Stimulated activated CD8-positive, alpha-beta memory T cell treated with anti-CD3 and anti-CD28 coated beads, Interleukin-15, amount 100 ng/mL, for 24 hours (primary cell): ENCODE data around the gene ADCY4.

Experiments used
- DNase-seq: peaks from one replicate; pipeline ENCODE4 v3.0.0-alpha.2; 2020; ENCODE audit warnings: low read depth

ADCY4 gene

DNA sequence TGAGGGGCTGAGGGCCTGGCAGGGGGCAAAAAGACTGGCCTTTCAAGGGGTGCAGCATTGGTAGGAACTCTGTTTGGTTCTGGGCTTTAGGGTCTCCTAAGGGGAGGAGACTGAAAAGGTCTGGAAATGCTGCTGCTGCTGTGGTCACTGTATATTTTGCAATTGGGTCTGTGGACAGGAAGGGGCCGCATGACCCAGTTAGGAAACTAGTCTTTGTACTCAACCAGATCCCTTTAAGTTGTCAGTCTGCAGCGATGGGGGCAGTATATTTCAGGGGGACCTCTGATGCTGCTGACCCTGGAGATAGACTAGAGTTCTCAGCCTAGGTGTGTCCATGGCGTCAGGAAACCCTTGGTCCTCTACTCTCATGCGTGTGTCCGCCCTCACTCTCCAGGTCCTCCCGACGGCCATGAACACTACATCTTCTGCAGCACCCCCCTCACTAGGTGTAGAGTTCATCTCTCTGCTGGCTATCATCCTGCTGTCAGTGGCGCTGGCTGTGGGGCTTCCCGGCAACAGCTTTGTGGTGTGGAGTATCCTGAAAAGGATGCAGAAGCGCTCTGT is 19.5 kb downstream of the ADCY4 start:
- DNase-seq: no peak

DNA sequence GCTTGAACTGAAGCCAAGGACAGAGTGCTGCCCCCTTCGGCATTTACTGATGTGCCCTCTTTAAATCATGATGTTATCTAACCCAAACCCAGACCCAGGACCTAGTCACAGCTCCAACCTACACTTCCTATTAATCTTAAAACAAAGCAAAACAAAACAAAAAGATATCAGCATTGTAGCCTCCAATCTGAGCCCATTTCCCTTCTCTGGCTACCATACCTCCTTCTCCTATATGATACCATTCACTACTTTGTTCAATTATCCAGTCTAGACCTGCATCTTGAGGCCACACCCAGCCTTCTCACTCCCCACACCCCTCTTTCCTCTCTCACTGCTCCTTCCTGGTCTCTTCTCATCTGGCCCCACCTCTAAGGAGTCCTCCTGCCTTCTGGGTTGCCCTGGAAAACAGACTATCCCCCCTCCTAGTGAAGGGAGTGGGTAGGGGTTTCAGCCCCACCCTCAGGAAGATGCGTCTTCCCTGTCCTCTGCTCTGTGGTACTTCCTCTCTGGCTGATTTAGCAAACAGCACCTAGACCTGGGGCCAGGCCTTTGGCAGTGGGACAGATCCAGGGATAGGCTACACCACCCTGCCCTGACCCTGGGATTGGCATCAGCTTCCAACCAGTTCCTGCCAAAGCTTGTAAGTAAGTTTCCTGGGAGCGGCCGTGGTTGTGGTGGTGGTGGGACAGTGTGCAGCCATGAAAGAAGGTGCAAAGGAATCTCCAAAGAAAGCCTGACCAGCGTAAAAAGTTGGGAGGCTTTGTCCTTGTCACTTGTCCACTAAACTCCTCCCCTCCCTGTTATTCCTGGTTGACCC is 20.3 kb downstream of the ADCY4 start:
- DNase-seq: no peak

DNA sequence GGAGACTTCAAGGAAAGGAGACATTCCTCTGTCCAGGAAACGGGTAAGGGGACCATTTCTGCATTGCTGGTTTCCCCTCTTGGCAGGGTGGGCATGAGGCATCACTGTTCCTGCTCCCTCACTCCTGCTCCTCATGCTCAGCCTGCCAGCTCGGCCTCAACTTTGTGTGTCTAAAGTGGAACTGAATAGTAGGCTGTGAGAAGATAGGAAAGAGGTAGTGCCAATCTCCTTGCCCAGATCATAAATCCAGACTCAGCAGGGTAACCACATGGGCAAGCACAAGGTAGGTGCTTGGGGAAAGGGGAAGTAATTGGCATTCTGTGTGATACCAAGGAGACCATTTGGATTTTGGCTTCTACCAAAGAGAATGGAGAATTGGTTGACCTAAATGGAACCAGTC is 21.0 kb downstream of the ADCY4 start:
- no peak for DNase-seq

DNA sequence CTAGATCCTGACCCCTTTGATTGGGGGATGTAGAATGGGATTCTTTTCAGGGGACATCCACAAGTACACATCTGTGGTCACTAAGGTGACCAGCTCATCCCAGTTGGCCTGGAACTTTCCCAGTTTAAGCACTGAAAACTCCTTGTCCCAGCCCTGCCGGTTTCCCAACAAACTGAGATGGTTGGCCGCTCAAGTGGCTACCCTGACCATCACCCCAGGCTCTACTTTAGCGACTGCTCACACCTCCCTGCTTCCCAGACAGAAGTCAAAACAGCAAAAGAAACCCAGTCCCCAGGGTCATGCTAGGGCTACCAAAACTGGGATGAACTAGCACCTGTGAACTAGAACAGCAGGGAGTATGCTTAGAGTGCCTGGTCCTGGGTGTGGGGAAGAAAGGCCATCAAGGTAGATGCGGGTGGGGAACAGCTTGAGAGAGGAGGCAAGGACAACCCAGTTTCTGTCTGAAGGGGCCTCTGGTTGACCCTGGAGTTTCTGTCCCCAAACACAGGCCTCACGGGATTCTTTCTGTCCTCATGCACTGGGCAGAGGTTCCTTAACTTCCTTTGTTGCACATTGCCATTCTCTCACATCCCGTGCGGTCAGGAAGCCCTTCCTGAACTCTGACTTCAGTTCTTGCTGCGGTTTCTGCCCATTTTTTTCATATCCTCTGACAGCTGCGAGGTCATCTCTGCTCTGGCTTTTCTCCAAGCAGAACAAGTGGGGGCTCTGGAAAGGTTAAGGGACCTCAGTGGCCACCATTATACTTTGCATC is 21.9 kb downstream of the ADCY4 start:
- DNase-seq: no peak

DNA sequence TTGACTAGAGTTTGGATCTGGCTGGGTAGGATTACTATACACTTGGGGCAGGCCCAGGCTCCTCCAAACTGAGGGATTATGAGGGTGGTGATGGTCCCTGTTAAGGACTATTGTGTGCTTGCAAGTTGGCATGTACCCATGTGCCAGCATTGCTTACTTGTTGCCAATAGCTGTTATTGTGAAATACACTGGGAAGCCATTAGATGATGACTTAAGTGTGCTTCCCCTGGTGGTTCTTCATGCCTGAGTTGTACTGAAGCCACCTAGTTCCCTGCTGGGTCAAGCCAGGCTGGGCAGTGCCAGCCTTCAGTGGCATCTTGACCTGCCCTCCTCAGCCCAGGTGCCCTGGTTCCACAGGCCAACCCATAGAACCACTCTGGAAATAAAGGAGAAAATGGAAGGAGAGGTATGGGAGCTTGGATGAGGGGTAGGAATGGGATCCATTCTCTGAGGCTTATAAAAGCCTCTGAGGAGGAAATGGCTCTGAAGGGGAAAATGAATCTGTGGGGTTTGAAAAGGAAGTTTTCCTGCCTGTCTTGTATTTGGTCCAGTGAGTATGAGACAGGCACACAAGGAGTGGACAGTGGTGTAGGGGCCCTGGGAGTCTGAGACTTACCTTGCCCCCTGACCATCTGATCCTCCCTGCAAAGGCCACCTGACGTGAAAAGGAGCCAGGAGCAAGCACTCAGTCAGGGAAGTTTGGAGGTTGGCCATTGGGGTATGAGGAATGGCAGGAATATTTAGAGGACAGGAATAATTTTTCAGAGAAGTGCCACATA is 22.8 kb downstream of the ADCY4 start:
- no peak for DNase-seq

DNA sequence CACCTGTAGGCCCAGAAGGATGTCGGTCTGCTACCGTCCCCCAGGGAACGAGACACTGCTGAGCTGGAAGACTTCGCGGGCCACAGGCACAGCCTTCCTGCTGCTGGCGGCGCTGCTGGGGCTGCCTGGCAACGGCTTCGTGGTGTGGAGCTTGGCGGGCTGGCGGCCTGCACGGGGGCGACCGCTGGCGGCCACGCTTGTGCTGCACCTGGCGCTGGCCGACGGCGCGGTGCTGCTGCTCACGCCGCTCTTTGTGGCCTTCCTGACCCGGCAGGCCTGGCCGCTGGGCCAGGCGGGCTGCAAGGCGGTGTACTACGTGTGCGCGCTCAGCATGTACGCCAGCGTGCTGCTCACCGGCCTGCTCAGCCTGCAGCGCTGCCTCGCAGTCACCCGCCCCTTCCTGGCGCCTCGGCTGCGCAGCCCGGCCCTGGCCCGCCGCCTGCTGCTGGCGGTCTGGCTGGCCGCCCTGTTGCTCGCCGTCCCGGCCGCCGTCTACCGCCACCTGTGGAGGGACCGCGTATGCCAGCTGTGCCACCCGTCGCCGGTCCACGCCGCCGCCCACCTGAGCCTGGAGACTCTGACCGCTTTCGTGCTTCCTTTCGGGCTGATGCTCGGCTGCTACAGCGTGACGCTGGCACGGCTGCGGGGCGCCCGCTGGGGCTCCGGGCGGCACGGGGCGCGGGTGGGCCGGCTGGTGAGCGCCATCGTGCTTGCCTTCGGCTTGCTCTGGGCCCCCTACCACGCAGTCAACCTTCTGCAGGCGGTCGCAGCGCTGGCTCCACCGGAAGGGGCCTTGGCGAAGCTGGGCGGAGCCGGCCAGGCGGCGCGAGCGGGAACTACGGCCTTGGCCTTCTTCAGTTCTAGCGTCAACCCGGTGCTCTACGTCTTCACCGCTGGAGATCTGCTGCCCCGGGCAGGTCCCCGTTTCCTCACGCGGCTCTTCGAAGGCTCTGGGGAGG is 23.9 kb downstream of the ADCY4 start, which contains the start of gene LTB4R:
Gene LTB4R, plus strand, starts transcription at position 857 of the 959 bp plus-strand sequence. CDS start 4,150 bp downstream, outside the sequence.
- DNase-seq: no peak

DNA sequence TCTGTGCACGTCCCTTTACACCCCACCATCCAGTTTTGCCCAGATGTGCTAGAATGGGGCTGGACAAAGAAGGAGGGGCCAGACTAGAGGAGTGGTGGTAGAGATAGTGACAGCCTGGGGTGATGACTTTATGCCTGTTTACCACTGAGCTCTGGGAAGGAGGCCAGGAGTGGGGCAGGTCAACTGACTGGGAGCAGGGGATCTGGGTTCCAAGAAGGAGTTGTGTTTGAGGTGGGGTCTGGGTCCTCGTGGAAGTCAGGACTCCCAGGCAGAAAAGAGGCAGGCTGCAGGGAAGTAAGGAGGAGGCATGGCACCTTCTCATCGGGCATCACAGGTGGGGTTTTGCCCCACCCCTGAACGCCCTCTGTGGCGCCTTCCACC is 24.6 kb downstream of the ADCY4 start:
- no peak for DNase-seq

DNA sequence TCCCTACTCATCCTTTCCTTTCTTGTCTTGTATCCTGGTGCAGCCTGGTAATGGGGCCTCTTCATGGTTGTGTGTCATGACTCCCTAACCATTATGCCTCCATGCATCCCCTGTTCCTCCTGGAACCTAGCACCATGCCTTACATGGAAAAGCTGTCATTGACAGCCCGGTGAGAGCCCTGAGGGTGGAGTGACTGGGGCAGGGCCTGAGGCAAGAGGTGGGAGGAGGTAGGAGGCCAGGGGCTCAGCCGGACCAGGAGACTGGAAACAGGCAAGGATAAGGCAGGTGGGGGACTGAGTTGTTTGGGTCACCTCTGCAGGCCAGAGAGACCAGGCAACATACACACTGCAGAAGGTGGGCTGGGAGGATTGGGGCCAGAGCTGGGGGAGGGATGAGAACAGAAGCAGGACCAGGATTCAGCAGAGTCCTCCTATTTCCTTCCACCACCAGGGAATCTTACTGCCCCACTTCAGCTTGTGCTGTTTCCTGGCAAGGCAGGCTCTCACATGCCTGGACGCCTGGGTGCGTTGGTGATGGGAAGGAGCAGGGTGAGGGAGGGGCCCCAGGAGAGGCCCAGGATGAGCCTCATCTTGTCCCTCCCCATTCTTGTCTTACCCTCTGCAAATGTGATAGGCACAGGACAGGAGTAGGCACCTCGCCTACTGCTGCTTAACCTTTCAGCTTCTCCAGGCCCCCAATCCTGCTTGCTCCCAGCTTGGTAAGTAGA is 25.2 kb downstream of the ADCY4 start, which contains the start of gene LTB4R2:
Gene LTB4R2, plus strand, starts transcription at position 603 of the 727 bp plus-strand sequence. CDS start 525 bp downstream, outside the sequence.
- no peak for DNase-seq

DNA sequence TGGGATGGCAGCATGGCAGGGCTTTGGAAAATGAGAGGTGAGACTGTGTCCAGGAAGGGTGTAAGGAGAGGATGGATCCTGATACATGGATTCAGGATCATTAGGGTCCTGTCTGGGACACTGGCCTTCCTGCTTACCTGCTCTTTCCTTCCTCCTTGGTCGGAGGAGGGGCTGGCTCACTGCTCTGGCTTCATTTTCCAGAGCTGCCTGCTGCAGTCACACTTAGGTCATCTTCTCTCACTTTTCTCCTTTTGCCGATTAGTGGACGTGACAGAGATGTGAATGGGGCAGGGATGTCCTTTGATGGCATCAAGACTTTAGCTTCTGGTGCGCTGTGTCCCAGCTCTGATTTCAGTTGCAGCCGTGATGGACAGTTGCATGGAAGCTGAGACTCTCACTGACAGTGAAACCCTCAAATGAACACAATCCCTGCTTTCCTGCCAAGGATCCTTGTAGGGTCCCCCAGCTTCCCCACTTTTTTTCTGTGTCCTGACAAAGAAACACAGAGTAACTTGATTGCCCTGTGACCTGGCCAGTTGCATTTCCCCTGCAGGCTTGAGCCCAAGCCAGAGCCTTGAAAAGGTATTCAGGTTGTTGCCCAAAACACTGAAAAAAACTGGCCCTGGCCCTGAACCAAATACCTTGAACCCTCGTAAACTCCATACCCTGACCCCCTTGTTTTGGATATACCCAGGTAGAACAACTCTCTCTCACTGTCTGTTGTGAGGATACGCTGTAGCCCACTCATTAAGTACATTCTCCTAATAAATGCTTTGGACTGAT is 26.3 kb downstream of the ADCY4 start:
- no peak for DNase-seq

DNA sequence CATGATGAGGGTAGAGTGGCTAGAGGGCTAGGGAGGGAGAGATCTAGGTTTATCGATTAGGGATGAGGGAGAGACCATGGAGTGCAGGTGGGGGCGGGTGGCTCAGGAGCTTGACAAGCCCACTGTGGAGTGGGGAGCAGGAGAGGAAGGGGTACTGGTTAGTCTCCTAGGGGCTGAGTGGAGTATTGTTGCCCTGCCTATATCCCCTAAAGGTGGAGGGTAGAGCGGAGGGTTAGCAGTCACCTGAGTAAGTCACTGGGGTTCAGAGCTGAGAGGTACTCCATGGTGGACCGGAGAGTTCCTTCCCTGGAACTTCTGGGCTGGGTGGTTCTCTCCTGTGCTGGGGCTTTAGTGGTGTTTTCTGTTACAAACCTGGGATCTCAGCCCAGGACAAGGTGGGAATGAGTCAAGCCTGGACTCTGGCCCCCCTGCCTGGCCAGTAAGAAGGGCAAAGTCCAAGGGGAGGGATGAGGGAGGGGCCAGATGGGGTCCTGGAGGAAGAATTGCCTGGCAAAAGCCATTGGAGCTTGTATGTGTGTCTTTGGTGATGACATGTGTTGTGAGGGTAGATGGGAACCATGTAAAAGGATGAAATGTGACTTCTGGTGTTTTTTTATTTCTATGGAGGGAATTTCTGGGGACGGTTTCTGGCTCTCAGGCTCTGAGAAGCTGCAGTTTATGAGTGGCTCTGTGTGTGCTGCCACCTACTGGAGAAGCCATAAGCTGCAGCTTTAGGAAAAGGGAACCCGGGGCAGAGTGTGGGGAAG is 27.1 kb downstream of the ADCY4 start, which contains the start of gene CIDEB:
Gene CIDEB, minus strand, starts transcription at position 403 of the 767 bp plus-strand sequence. Its CDS starts 119 bp downstream, at position 284.
- no peak for DNase-seq

DNA sequence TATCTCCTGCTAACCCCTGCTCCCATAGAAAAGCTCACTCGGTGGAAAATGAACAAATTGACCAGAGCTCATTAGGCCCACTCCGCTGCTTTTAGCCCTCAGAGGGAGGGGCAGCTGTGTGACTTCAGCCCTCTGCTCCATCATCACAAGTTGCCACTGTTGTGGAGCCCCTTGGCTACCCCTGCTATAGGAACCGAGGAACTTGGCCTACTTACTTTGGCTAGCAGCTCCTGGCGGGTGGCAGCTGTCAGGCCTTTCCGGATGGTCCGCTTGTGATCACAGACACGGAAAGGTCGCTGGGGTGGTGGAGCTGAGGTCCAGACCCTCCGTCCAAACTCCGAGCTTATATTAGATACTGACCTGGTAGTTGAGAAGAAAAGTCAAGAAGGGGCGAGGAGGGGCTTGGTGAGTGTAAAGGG is 27.7 kb downstream of the ADCY4 start:
- DNase-seq: no peak

DNA sequence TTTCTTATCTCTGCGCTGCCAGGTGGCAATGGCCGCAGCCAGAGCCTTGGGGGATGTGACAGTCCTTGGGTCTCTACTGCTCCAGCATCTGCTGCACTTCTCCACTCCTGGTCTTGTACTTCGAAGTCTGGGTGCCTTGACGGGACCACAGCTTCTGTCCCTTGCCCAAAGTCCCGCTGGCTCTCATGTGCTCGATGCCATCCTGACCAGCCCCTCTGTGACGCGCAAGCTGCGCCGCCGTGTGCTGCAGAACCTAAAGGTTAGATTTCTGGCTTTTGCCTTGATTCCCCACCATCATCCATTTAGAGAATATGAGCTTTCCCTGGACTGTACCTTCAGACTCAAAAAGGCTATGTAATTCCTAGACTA is 30.9 kb downstream of the ADCY4 start:
- no peak for DNase-seq

DNA sequence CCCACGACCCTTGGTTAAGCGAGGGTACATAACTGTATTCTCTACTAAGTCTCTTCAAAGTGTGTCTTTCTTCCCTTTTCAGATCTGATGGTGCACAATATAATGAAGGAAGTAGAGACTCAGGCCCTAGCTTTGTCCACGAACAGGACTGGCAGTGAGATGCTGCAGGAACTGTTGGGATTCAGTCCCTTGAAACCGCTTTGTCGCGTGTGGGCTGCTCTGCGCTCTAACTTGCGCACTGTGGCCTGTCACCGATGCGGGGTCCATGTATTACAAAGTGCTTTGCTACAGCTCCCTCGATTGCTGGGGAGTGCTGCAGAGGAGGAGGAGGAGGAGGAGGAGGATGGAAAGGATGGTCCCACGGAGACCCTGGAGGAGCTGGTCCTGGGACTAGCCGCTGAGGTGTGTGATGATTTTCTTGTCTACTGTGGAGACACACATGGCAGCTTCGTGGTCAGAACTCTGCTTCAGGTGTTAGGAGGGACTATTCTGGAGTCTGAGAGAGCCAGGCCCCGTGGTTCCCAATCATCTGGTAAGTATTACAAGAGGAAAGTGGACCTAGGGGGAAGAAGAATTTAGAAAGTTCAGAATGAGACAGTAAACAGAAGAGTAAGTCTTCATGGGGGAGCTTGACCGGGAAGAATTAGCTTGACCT is 34.4 kb downstream of the ADCY4 start:
- DNase-seq: no peak

DNA sequence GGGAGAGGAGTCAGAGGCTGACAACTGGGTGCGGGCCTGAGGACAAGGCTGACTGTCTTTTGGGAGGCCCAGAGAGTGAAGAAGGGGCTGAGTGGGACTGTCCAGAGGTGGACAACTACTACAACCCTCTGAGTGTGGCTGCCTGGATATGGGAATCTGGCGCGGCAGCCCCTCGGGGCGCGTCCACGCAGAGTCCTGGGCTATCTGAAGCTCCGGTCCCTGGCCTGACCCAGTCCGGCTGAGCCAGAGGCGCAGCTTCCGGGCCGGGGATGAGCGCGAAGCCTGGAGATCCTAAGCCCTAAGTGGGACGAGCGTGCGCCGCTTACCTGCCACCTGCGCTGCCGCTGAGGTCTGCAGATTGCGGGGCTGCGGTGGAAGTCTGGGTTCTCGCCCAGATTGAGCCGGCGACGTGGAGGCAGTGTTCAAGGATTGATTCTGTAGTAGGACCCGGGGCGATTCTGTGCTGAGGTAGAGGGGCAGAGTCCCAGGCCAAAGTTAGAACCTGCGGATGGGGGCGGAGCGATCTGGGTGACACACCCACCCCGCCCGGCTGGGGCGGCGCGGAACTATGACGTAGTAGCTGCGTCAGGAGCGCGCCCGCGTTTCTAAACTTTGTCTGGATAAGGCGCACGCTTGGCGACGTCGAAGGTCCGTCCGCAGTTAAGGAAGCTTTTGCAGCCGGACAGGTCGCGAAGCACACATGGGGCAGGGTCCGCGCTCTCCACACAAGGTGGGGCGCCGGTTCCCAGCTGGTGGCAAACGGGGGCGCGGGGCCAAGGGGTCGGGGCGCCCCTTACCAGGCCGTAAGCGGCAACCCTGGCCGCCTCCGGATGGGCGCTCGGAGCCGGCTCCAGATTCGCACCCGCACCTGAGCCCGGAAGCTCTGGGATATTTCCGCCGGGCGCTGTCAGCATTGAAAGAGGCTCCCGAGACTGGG is 35.3 kb downstream of the ADCY4 start, which contains the start of the genes DHRS1 and NOP9:
Gene DHRS1, minus strand, starts transcription at position 526 of the 937 bp plus-strand sequence. CDS start 674 bp downstream, outside the sequence.
Gene NOP9, plus strand, starts transcription at position 596 of the 937 bp plus-strand sequence. Its CDS starts 105 bp downstream, at position 701.
- peak; percentile 97 for DNase-seq

DNA sequence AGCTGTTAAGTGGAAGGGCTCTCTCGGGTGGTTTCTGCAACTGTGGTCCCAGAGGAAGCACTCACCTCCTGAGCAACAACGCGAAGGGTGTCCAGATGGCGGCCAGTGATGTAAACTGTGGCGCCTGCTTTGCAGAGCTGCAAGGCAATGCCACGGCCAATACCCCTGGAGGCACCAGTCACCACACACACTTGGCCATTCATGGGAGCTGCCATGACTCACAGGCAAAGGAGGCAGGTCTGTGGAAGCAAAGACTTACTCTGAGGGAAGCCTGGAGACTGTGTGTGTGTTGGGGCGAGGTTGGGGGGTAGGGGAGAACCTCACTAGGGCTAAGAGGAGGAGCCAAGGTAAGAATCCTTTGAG is 36.0 kb downstream of the ADCY4 start:
- no peak for DNase-seq

DNA sequence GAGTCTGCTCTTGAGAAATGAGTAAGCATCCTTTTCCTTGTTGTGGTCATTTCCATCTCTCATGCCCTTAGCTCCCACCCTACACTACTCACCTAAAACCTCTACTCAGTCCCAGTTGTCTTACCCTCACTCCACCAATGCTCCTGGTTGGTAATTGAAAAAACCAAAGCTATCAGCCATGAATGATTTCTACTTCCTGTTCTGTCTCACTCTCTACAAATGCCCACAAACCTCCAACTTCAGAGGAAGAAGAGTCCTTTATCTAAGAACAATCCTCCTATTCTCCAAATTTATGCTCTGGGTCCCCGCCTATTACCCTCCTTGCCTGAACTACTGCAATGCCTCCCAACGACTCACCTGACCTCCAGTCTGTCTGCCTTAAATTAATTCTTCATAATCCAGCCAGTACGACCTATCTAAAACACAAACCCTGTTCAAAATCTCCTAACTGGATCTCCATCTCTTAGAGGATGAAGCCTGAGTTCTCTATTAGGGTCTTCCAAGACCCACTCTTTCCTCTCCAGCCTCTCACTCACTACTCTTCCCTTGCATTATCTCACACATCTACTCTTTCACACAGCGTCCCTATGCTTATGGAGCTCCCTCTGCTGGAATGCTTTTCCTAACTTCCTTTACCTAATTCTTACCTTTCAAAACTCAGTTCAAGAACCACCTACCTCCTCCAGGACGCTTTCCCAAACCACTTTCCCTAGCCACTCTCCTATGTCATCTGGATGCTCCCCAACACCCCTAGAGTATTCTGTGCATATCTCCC is 37.5 kb downstream of the ADCY4 start:
- DNase-seq: no peak
